GM12878 (cell line): ENCODE measurements around the gene PES1. TPM values are rescaled to one million over a fixed set of nuclear protein-coding genes. Genes with fewer than 3 reads are reported as not detected.
A peak's percentile ranks its signal among the peaks of the same experiment; 100 is the strongest.

Source experiments
- ATF2 ChIP-seq: IDR thresholded peaks from 2 replicates; pipeline ENCODE4 v1.6.1; 2012; ENCODE audit warnings: low read length, inconsistent platforms
- BHLHE40 ChIP-seq, 2 experiments: fragments of 450-650 bp in 1 of 2; IDR thresholded peaks; 2 replicates each; pipeline ENCODE4 v1.6.1; 2011 to 2017; ENCODE audit warnings: low read depth in 2 of 2, borderline replicate concordance in 1 of 2, improper control_type of control experiment in 1 of 2, low read length in 1 of 2, mild to moderate bottlenecking in 1 of 2
- CBFB ChIP-seq: IDR thresholded peaks from 2 replicates; pipeline ENCODE4 v1.6.1; 2016; ENCODE audit warnings: antibody characterized with exemption, low read depth
- CEBPZ ChIP-seq: fragments of 150-350 bp; IDR thresholded peaks from 2 replicates; pipeline ENCODE4 v1.6.1; 2016; ENCODE audit warnings: low read depth, low read length
- GABPA ChIP-seq: IDR thresholded peaks from 2 replicates; pipeline ENCODE4 v1.6.1; 2014; ENCODE audit warnings: antibody characterized with exemption, low read depth, mild to moderate bottlenecking, inconsistent platforms
- IRF4 ChIP-seq: IDR thresholded peaks from 2 replicates; pipeline ENCODE4 v1.6.1; 2011; ENCODE audit warnings: low read depth, low read length
- MYC ChIP-seq: IDR thresholded peaks from 2 replicates; pipeline ENCODE4 v1.6.1; 2011; ENCODE audit warnings: mild to moderate bottlenecking, low read length, moderate library complexity, inconsistent platforms; ENCODE audit not compliant: insufficient read depth, insufficient replicate concordance, insufficient read length, severe bottlenecking
- NKRF ChIP-seq: fragments of 450-650 bp; conservative IDR thresholded peaks from 2 replicates; pipeline ENCODE4 v1.6.1; 2017; ENCODE audit warnings: mild to moderate bottlenecking, moderate library complexity
- NR2C2 ChIP-seq: IDR thresholded peaks from 2 replicates; pipeline ENCODE4 v1.6.1; 2011; ENCODE audit warnings: borderline replicate concordance, low read depth; ENCODE audit not compliant: control insufficient read depth, insufficient read length
- RCOR1 ChIP-seq: conservative IDR thresholded peaks from 2 replicates; pipeline ENCODE4 v1.6.1; 2012; ENCODE audit warnings: low read depth, low read length, improper control_type of control experiment
- TCF7 ChIP-seq: IDR thresholded peaks from 2 replicates; pipeline ENCODE4 v1.6.1; 2014; ENCODE audit warnings: antibody characterized with exemption, borderline replicate concordance
- ZNF384 ChIP-seq: IDR thresholded peaks from 2 replicates; pipeline ENCODE4 v1.6.1; 2012; ENCODE audit warnings: low read depth, mild to moderate bottlenecking, low read length, improper control_type of control experiment, borderline replicate concordance
- ZNF622 ChIP-seq: fragments of 450-650 bp; IDR thresholded peaks from 2 replicates; pipeline ENCODE4 v1.6.1; 2017; ENCODE audit warnings: mild to moderate bottlenecking, inconsistent platforms
- polyA plus RNA-seq, 11 experiments: library from polyadenylated mRNA; depleted of rRNA in 4 of 11; unstranded in 6 of 11; stranded (reverse) in 5 of 11; fragments of >200 nt; fragmentation: Nextera tagmentation in 4 of 11; fragmentation: Illumina TruSeq in 1 of 11; extraction: Ambion mirVana in 4 of 11; extraction: Trizol in 1 of 11; gene quantifications; 1 replicate in 1 of 11; 2 replicates in 10 of 11; pipeline versions ENCODE4 v1.2.1 to v1.2.3, GENCODE V29; 2011 to 2016; ENCODE audit warnings: inconsistent platforms in 2 of 11, missing spikeins in 2 of 11, low read depth in 1 of 11
- total RNA-seq, 4 experiments: library from RNA; depleted of rRNA in 3 of 4; stranded (reverse); fragments of >200 nt in 3 of 4; fragmentation: Illumina TruSeq in 1 of 4; extraction: Trizol in 1 of 4; gene quantifications; 2 replicates each; pipeline versions ENCODE4 v1.2.1 to v1.2.3, GENCODE V29; 2013 to 2021
- TF ChIP-seq, protein P1 (sequence below): IDR thresholded peaks from 2 replicates; pipeline ENCODE4 v1.6.1; 2011; ENCODE audit warnings: low read depth, low read length, improper control_type of control experiment, borderline replicate concordance
- TF ChIP-seq, protein P2 (sequence below): fragments of 450-650 bp; IDR thresholded peaks from 2 replicates; pipeline ENCODE4 v1.6.1; 2017; ENCODE audit warnings: mild to moderate bottlenecking

The PES1 gene
- total and polyA plus RNA-seq, 10 of the 15 experiments (the other 5 are each of a cell fraction or from before 2014, with no cell fraction given): 6.9 to 139 (median 106) TPM

- TF ChIP-seq CEBPZ (no peak), ZNF622 (no peak), CBFB (peak; percentile 63; the same call in 1 of the 2 replicates), NKRF (no peak), TCF7 (no peak), BHLHE40 (IDR thresholded peaks at IDR 0.05; ENCODE audit: borderline replicate concordance in 1 of 2, low read depth in 2 of 2, low read length in 1 of 2) (peak; percentile 12 to 55; a peak in 1 of 4 replicates), RCOR1 (no peak), MYC (no peak), ATF2 (peak; percentile 68; the same call in 1 of the 2 replicates), IRF4 (0 out of 2 replicates have a peak, but pooled peaks have one; percentile 13), ZNF384 (0 out of 2 replicates have a peak, but pooled peaks have one; percentile 1), NR2C2 (no peak), GABPA (no peak)
- TF ChIP-seq, protein P1, sequence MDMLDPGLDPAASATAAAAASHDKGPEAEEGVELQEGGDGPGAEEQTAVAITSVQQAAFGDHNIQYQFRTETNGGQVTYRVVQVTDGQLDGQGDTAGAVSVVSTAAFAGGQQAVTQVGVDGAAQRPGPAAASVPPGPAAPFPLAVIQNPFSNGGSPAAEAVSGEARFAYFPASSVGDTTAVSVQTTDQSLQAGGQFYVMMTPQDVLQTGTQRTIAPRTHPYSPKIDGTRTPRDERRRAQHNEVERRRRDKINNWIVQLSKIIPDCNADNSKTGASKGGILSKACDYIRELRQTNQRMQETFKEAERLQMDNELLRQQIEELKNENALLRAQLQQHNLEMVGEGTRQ: no peak
- TF ChIP-seq, protein P2, sequence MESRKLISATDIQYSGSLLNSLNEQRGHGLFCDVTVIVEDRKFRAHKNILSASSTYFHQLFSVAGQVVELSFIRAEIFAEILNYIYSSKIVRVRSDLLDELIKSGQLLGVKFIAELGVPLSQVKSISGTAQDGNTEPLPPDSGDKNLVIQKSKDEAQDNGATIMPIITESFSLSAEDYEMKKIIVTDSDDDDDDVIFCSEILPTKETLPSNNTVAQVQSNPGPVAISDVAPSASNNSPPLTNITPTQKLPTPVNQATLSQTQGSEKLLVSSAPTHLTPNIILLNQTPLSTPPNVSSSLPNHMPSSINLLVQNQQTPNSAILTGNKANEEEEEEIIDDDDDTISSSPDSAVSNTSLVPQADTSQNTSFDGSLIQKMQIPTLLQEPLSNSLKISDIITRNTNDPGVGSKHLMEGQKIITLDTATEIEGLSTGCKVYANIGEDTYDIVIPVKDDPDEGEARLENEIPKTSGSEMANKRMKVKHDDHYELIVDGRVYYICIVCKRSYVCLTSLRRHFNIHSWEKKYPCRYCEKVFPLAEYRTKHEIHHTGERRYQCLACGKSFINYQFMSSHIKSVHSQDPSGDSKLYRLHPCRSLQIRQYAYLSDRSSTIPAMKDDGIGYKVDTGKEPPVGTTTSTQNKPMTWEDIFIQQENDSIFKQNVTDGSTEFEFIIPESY: no peak
Observed at GRCh38 chr22:30609260-30610185, 17.8 kb upstream of the PES1 start (continued).
